ENCODE measurements around the gene ELK4. TPM values are rescaled to one million over a fixed set of nuclear protein-coding genes. Genes with fewer than 3 reads are reported as not detected.

ELK4 gene
- total and polyA plus RNA-seq, 2 donors (not counting 3 experiments of a cell fraction or from before 2014, with no cell fraction given): 8.7 to 107 TPM

DNA sequence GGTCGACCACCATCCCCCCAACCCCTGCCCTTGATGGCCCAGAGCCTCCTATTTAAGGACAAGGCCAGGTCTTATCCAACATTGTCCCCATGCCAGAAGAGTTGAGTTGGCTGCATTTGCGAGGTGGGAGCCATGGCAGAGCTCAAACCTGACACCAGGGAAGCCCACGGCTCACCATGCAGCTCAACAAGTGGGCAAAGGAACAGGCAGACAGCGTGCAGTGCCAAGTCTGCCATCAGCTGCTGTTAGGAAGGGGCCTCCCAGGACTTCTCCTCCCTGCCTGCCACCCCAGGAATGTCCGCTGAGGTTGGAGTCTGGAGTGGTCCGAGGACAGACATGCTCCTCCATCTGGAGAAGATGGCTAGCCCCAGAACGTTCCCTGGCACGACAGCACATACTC lies 28.6 kb upstream of the ELK4 start:
- CTCF ChIA-PET: interaction anchor here (0.9 to 17.5 kb wide), 16 partner anchors 9 to 445 kb away, joined by 3 to 908 read pairs (median 42); partner anchors contain the start of genes ELK4 and SLC45A3
- Histone ChIP-seq H2AFZ (ENCODE audit: low read depth, low read length) (no peak overlapping the region), H3K4me1 (ENCODE audit: control insufficient read depth, extremely low read depth, insufficient read depth, low read length) (peaks cover 29% of the 10 kb centered on the region), H3K36me3 (ENCODE audit: control insufficient read depth in 2 of 2, extremely low read depth in 1 of 2, insufficient read depth in 2 of 2, low read length in 2 of 2) (peaks cover 2 to 5% of the 10 kb centered on the region in 2 experiments), H3K4me3 (replicated peaks in 1 of 3; ENCODE audit: insufficient read depth in 1 of 3, low read depth in 1 of 3, low read length in 3 of 3) (no peak overlapping the region), H3K27me3 (ENCODE audit: control insufficient read depth in 2 of 2, insufficient read depth in 2 of 2, low read length in 2 of 2) (no peaks in the 10 kb centered on the region), H3K79me2 (ENCODE audit: control insufficient read depth, insufficient read depth, low read length) (no peaks in the 10 kb centered on the region), H3K9me3 (replicated peaks; ENCODE audit: control insufficient read depth, insufficient read depth, low read length) (no peaks in the 10 kb centered on the region), H4K20me1 (replicated peaks; ENCODE audit: control insufficient read depth, extremely low read depth, insufficient read depth, low read length) (no peaks in the 10 kb centered on the region), H3K9ac (replicated peaks; ENCODE audit: extremely low read depth, insufficient read depth, low read length) (no peak overlapping the region), H3K9me1 (replicated peaks; ENCODE audit: control insufficient read depth, extremely low read depth, insufficient read depth, low read length) (no peaks in the 10 kb centered on the region), H3K4me2 (ENCODE audit: insufficient read depth, low read length) (no peak overlapping the region), H3K27ac (ENCODE audit: insufficient read depth, low read depth, low read length) (no peak overlapping the region)
- dilution Hi-C loops (cut with MboI; ENCODE audit: extremely low pct_ligation_motif_present, low sequenced_read_pairs) (no loop called here), intact Hi-C loops (cut with micrococcal nuclease) (no loop called here)
- POLR2A ChIA-PET: interaction anchor here (2.0 kb wide), 1 partner anchor 49 kb away, joined by 11 read pairs; no protein-coding TSS in a partner anchor
- FAIRE-seq (no peak), DNase-seq (ENCODE audit: low read depth, low spot score) (no peak)
- no TSS peak for BruUV-seq (replicated peaks)
- TF ChIP-seq GATA2 (IDR thresholded peaks at IDR 0.05; ENCODE audit: insufficient read depth, insufficient read length, low read depth, low read length) (no peak), MYC (IDR thresholded peaks at IDR 0.05; ENCODE audit: low read depth, low read length) (no peak), POLR2AphosphoS5 (IDR thresholded peaks at IDR 0.05; ENCODE audit: insufficient read depth, low read depth, low read length) (no peak), FOS (IDR thresholded peaks at IDR 0.05; ENCODE audit: borderline replicate concordance, insufficient read depth, low read length) (no peak), POLR2A (IDR thresholded peaks at IDR 0.05; ENCODE audit: low read depth, low read length) (no peak), EZH2 (IDR thresholded peaks at IDR 0.05; ENCODE audit: borderline replicate concordance, low read depth, low read length, severe bottlenecking) (no peak), CTCF (IDR thresholded peaks at IDR 0.05; ENCODE audit: extremely low read depth in 1 of 2, insufficient read depth in 1 of 2, low read depth in 1 of 2, low read length in 2 of 2) (no peak), JUN (IDR thresholded peaks at IDR 0.05; ENCODE audit: borderline replicate concordance, insufficient read depth, insufficient read length, low read depth) (no peak)
- TF ChIP-seq, protein P1, sequence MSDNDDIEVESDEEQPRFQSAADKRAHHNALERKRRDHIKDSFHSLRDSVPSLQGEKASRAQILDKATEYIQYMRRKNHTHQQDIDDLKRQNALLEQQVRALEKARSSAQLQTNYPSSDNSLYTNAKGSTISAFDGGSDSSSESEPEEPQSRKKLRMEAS (IDR thresholded peaks at IDR 0.05; ENCODE audit: insufficient read depth, insufficient read length): no peak
